Astrocyte (in vitro differentiated cells and primary cell): ENCODE results near the gene HOOK1.

Source experiments
- CTCF ChIP-seq: IDR thresholded peaks from 2 replicates; pipeline ENCODE4 v1.5.1; 2011; ENCODE audit warnings: low read depth, mild to moderate bottlenecking, inconsistent platforms, low read length, moderate library complexity; ENCODE audit not compliant: insufficient read depth
- EZH2 ChIP-seq: IDR thresholded peaks from 2 replicates; pipeline ENCODE4 v1.6.1; 2012; ENCODE audit warnings: mild to moderate bottlenecking, low read length, inconsistent platforms; ENCODE audit not compliant: insufficient read depth

DNA sequence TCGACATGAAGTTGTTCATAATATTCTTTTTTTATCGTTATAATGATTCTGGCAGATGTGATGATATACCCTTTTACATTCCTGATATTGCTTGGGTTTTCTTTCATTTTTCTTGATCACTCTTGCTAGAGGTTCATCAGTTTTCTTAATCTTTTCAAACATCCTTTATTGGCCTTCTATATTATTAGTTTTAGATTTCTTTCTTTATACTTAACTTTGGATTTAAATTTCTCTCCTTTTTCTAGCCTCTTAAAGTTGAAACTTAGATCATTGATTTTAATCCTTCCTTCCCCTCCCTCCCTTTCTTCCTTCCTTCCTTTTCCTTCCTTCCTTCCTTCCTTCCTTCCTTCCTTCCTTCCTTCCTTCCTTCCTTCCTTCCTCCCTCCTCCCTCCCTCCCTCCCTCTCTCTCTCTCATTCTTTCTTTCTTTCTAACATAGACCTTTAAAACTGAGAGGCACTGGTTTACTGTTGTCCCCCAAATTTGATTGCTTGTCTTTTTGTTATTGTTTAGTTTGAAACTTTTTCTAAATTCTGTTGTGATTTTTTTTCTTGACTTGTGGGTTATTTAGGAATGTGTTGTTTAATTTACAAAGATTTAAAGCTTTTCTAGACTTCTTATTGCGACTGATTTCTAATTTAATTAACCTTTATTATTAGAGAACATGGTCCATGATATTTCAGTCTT is 31.6 kb downstream of the HOOK1 start:
- no peak for TF ChIP-seq CTCF
- TF ChIP-seq EZH2: no peak
